Measurements from ENCODE around the gene SLC12A5.
"Not testable (repeated sequence)": the region's sequence is repeated elsewhere in the genome, so short reads cannot be mapped to it uniquely, and the experiment has no call there.

Gene SLC12A5

DNA sequence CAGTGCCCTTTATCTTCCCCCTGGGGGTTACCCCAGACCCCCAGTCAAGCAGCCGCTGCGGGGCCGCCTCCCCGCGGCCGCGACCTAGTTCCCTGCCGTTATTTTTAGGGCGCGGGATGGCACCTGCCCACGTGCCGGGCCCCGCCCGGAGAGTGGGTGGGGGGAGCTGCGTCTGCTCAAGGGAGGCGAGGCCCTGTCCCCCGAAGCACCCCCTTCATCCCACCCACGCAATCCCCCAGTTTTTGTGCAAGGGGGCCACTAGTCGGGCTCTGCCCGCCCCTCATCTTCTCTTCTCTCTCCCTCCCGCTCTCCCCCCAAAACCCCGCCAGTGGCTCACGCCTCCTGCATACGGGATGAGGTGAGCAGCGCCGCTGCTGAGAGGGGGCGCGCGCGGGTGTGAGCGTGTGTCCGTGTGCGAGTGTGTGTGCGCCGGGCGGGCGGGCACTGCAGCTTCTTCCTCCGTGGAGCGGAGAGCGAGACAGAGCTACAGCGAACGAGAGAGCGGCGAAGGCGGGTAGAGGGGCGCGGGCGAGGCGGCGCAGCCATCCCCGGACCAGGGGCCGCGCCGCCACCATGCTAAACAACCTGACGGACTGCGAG lies at the start of gene SLC12A5:
SLC12A5 (plus strand) TSS at position 444 of the 600 bp plus-strand sequence; CDS start at position 574, 130 bp downstream.
- DNase-seq (ENCODE audit: low read depth) = no peak

- no peak for DNase-seq (ENCODE audit: low read depth)
These were observed 47.8 kb upstream of the SLC12A5 start for GRCh38 chr20:45981261-45981660.

- DNase-seq (ENCODE audit: low read depth) = no peak
These were observed 45.7 kb upstream of the SLC12A5 start for GRCh38 chr20:45983279-45983743.

DNA sequence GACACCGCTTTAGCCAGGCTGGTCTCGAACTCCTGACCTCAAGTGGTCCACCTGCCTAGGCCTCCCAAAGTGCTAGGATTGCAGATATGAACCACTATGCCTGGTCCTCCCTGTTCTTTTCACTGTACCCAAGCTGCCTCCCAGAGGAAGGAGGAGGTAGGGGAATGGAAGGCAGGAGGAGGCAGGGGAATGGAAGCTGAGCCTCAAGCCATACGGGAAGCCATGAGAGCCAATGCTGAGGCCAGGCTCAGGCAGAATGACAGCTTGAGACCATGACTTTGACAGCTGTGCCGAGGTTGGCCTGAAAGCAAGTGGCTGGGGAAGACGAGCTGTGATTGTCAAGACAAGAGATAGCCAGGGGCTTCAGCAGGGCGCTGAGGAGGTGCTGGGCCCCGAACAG lies 43.4 kb upstream of the SLC12A5 start:
- no peak for DNase-seq (ENCODE audit: low read depth)

DNA sequence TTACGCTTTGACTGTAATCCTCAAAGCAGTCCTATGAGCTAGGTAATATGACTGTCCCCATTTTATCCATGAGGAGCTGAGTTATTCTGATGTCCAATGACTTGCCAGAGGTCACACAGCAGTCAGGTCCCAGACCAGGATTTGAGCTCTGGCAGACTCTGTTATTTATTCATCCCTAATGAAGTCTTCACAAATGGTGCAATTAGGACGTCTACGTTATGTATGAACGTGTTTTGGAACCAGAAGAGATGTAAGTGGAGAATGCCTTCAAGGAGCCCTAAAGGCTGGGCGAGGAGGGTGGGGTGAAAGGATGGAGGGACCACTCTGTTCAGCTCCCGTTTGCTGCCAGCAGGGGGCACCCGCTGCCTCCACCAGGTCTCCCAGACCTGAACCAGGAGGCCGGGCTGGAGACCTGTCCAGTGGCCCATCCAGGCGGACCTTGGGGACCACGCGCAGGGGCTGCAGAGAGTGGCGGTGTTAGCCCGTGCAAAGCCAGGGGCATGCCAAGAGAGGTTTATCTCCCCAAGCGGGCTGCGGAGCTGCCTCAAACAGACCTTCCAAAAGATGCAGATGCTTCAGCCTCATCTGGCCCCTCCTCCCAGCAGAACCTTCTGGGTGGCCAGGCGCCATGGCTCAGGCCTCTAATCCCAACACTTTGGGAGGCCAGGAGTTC lies 41.8 kb upstream of the SLC12A5 start:
- peak; percentile 63 for DNase-seq (ENCODE audit: low read depth)

DNA sequence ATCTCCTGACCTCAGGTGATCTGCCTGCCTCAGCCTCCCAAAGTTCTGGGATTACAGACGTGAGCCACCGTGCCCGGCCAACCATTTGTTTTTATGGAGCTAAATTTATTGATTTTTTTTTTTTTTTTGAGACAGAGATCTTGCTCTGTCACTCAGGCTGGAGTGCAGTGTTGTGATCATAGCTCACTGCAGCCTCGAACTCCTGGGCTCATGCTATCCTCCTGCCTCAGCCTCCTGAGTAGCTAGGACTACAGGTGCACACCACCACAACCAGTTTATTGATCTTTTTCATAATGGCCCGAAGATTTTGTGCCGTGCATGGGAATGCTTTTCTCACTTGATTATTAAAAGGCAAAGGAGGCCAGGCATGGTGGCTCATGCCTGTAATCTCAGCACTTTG lies 40.2 kb upstream of the SLC12A5 start:
- DNase-seq (ENCODE audit: low read depth) = not testable (repeated sequence)

GRCh38 chr20:45991616-45992015 lies 37.4 kb upstream of the SLC12A5 start:
- DNase-seq (ENCODE audit: low read depth) = no peak

DNA sequence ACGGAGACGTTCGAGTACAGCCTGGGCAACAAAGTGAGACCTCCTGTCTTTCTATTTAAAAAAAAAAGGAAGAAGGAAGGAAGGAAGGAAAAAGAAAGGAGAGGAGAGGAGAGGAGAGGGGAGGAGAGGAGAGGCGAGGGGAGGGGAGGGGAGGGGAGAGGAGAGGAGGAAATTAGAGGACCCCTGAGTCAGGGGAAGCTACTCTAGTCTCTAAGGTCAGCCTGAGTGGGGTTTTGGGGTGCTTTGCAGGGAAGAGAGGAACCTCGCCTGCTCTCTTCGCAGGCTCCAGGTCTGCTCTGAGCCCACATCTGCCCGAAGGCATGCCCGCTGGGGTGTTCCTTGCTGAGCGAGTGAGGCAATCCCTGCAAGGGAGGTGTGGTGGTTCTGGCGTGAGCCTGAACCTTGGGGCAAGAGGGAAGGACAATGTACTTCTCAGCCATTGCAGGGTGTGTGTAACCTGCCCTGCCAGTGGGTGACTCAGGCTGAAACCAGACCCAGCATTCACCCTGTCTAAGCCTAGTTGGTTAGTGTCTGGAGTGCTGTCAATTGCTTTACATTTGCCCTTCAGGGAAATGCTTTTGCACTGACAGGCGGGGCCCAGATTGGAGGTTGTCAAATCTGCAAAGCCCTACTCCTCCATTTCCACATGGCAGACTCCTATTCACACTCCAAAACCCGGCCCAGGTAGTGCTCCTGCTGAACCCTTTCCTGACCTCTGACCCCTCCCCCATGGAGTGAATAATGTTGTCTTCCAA lies 35.6 kb upstream of the SLC12A5 start:
- no peak for DNase-seq (ENCODE audit: low read depth)

DNA sequence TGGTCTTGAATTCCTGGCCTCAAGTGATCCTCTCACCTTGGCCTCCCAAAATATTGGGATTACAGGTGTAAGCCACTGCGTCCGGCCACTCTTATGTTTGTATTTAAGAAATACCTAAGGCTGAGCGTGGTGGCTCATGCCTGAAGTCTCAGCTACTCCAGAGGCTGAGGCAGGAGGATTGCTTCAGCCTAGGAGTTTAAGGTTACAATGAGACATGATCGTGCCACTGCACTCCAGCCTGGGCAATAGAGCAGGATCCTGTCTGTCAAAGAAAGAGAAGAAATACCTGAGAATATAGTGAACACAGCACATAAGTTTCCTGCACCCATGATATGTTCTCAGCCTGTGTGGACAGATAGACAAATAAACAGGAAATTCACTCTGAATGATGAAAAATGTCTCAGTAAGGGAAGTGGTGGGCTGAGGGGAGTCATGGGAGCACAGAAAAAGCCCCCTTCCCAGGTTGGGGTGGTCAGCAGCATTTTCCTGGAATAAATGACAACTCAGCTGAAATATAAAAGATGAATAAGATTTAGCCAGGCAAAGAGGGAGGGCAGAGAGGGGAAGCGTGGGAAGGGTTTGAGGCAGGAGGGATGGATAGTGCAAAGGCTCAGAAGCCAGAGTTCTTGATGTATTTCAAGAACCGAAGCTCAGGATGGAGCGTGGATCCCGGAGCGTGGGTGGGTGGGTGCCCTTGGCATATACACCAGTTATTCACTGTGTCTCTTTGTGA lies 34.1 kb upstream of the SLC12A5 start:
- no peak for DNase-seq (ENCODE audit: low read depth)

DNA sequence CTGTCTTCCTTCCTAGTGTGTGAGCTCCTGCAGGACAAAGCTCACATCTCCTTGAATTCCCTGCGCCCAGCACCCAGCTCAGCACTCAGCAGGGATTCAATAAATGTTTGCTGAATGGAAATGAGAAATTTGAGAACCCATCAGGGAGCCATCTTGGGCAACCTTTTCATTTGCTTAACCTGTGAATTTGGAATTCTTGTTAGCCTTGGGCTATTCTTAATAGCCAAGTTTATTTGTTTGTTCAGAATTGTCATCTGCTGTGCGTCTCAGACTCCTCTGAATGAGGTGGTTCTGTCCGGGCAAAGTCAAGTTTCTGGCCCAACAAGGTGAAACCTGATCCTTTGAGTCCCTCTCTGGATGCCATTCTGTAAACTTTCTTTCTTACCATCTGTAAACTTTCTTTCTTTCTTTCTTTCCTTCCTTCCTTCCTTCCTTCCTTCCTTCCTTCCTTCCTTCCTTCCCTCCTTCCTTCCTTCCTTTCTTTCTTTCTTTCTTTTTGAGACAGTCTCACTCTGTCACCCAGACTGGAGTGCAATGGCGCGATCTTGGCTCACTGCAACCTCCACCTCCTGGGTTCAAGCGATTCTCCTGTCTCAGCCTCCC lies 33.4 kb upstream of the SLC12A5 start:
- DNase-seq (ENCODE audit: low read depth) = not testable (repeated sequence)

DNA sequence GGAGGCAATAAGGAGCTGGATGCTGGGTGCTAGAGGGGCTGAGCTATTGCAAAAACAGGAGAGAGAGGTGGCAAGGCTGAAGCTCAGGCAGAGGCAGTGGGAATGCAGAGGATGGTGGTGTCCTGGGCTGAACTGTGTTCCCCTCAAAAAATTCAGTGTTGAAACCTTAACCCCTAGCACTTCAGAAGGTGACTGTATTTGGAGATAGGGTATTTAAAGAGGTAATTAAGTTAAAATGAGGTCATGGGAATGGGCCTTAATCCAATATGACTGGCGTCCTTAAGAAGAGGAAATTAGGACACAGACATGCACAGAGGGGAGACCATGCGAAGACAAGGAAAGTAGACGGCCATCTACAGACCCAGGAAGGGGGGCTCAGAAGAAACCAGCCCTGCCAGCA lies 31.8 kb upstream of the SLC12A5 start:
- no peak for DNase-seq (ENCODE audit: low read depth)

DNA sequence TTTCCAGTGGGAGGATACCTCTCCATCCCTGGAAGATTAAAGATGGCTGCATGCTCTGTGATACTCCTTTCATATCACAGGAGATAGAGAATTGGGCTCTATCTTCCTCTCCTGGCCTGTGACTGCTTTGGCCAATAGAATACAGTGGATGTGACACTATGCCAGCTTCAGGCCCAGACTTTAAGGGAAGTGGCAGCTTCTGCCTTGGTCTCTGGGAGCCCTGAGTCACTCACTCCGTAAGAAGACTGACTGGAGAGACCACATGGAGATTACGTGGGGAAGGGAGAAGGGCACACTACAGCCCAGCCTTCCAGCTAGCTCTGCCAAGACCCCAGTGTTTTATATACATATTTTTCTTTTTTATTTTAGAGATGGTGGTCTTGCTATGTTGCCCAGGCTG lies 30.7 kb upstream of the SLC12A5 start:
- DNase-seq (ENCODE audit: low read depth) = no peak

DNA sequence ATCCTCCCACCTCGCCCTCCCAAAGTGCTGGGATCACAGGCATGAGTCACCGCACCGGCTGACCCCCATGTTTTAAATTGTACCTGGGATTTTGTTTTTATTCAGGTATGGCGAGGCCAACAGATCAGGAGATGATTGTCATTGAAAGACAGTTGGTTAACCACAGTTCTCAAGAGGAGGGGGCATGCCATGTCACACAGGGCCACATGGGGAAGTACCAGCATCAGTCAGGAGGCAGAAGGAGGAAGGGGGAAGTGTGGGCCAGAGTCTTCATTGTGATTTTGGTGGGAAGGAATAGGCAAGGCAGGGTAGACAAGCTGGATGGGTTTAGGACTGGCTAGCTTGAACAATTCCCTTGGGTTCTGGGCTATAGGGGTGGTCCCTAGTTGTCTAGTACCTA lies 30.3 kb upstream of the SLC12A5 start:
- DNase-seq (ENCODE audit: low read depth) = no peak

- no peak for DNase-seq (ENCODE audit: low read depth)
These were observed 29.3 kb upstream of the SLC12A5 start for GRCh38 chr20:45999557-46000261.

DNA sequence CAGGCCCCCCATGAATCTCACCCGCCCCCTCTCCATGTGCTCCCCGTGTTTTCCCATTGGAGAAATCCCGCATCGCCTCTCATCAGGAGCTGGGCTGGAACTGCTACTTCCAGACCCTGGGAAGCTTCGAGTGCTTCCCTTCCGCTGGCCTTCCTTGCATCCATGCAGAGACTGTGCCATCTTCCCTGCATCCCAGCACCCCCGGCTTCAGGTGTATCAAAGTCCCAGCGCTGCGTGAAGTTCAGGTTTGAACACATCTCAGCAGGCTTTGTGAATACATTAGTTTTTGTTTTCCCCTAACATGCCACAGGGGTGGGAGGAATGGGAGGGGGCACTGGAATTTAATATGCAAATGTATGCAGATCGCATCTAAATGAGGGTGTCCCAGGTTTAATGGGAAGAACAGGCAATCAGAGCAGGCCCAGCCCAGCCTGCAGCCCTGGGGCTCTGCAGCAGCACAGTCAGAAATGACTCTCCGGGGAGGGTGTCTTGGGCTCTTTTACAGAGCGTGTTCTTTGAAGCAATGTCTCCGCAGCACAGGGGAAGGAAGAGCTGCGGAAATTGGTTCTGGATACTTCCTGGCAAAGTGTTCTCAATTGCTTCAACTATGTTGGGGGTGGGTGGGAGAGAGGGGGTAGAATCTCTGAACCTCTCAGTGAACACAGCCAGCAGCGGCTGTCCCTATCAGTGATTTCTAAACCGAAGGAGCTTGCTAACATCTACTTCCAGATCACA lies 28.6 kb upstream of the SLC12A5 start:
- no peak for DNase-seq (ENCODE audit: low read depth)

GRCh38 chr20:46001498-46001897 lies 27.5 kb upstream of the SLC12A5 start:
- DNase-seq (ENCODE audit: low read depth) = no peak

DNA sequence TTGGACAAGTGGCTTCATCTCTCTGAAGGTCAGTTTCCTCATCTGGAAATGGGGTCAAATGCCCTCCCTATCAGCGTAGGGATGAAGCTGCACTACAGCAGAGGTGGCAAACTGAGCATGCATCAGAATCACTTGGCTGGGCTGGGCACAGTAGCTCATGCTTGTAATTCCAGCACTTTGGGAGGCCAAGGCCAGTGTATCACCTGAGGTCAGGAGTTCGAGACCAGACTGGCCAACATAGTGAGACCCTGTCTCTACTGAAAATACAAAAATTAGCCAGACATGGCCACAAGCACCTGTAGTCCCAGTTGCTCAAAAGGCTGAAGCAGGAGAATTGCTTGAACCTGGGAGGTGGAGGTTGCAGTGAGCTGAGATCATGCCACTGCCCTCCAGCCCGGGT lies 27.0 kb upstream of the SLC12A5 start:
- DNase-seq (ENCODE audit: low read depth) = no peak

DNA sequence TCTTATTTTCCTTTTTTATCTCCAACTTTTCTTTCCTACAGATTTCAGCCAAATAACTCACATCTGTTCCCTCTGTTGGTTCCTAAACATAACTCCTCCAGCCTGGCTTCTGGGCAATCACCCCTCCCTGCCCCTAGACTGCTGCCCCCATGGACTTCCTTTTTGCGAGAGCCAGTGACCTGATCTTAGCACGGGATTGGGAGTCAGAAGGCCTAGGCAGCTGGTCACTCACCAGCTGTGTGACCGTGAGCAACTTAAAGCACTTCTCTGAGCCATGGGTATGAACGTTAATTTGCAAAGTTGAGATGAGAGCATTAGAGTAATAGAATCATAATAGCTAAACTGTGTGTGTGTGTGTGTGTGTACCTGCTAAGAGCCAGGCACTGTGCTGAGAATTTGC lies 24.8 kb upstream of the SLC12A5 start:
- DNase-seq (ENCODE audit: low read depth) = no peak

- DNase-seq (ENCODE audit: low read depth) = no peak
These were observed 24.0 kb upstream of the SLC12A5 start for GRCh38 chr20:46004889-46005473.

DNA sequence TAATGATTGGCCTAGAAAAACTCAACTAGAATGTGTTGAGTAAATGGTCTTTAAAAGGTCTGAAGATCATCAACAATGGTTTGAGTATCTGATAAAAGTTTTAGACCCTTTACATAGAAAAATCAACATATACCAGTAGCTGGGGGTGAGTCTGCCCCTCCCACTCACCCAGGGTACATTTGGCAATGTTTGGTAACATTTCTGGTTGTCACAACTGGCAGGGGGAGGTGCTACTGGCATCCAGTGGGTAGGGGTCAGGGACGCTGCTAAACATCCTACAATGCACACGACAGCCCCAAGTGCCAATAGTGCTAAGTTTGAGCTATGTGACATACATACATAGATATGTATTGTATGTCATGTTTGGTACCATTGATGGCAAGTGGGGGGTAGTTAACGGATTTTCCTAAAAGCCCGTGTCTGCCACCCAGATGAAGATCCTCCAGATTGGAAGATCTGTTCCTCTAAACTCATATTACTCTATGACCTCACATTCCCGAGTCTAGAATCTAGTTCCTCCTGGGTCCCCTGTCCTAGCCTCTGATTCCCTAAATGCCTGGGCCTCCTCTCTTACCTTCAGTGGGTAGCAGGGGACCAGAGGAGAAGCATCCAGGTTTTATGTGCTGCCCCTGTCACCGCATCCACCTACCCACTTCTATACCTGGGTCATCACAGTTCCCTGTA lies 22.9 kb upstream of the SLC12A5 start:
- no peak for DNase-seq (ENCODE audit: low read depth)
